ENCODE measurements around the gene GPAT2.
"Not testable (repeated sequence)": the region's sequence is repeated elsewhere in the genome, so short reads cannot be mapped to it uniquely, and the experiment has no call there.

The GPAT2 gene

DNA sequence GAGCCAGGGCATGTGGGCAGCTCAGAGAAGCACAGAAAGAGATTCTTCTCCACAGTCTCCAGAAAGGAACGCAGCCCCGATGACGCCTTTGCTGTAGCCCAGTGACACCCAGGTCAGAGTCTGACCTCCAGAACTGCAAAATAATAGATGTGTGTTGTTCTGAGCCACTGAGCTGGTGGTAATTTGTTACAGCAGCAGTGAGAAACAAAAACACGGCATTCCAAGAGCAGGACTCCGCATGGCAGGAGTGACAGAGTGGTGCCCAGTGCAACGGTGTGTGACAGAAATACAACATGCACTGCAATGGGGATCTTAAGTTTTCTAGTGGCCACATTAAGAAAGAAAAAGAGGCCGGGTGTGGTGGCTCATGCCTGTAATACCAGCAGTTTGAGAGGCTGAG, 18.7 kb upstream of the GPAT2 start:
- not testable (repeated sequence) for H3K27me3 ChIP-seq (ENCODE audit: control insufficient read depth in 1 of 2, insufficient read depth in 2 of 2, low read length in 2 of 2)

GRCh38 chr2:96052632-96053031, 17.9 kb upstream of the GPAT2 start:
- H3K27me3 ChIP-seq (ENCODE audit: control insufficient read depth in 1 of 2, insufficient read depth in 2 of 2, low read length in 2 of 2); H3K4me1 ChIP-seq (ENCODE audit: control insufficient read depth in 1 of 2, insufficient read depth in 2 of 2, low read length in 2 of 2); H3K9me3 ChIP-seq (ENCODE audit: control insufficient read depth in 1 of 2, low read length in 2 of 2); H3K36me3 ChIP-seq (ENCODE audit: control insufficient read depth in 1 of 2, insufficient read depth in 2 of 2, low read length in 2 of 2); H3K9ac ChIP-seq (ENCODE audit: low read depth in 1 of 2, low read length in 2 of 2); H3K4me3 ChIP-seq (ENCODE audit: low read depth in 1 of 2, low read length in 2 of 2); H3K27ac ChIP-seq (ENCODE audit: low read depth, low read length): not testable (repeated sequence)

More for the DNA sequence above, 18.7 kb upstream of the GPAT2 start:
- not testable (repeated sequence) for H3K9ac ChIP-seq (ENCODE audit: low read depth in 1 of 2, low read length in 2 of 2); H3K4me1 ChIP-seq (ENCODE audit: control insufficient read depth in 1 of 2, insufficient read depth in 2 of 2, low read length in 2 of 2); H3K27ac ChIP-seq (ENCODE audit: low read depth, low read length); H3K4me3 ChIP-seq (ENCODE audit: low read depth in 1 of 2, low read length in 2 of 2); H3K9me3 ChIP-seq (ENCODE audit: control insufficient read depth in 1 of 2, low read length in 2 of 2); H3K36me3 ChIP-seq (ENCODE audit: control insufficient read depth in 1 of 2, insufficient read depth in 2 of 2, low read length in 2 of 2)

DNA sequence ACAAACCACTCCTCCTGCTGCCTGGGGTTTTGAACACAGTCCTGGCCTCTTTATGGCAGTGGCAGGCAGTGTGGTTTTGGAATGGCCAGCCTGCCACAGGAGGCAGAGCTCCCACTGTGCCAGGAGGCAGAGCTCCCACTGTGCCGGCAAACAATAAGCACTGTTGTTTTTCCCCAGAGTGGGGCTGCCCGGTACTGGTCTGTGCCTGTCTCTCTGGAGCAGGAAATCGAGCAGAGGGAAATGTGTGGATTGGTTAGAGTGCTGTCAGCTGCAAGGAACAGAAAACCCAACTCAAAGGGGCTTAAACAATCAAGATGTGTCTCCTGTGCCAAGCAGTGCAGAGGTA, 15.2 kb upstream of the GPAT2 start:
- H3K9ac ChIP-seq (ENCODE audit: low read depth in 1 of 2, low read length in 2 of 2); H3K4me1 ChIP-seq (ENCODE audit: control insufficient read depth in 1 of 2, insufficient read depth in 2 of 2, low read length in 2 of 2); H3K4me3 ChIP-seq (ENCODE audit: low read depth in 1 of 2, low read length in 2 of 2); H3K27ac ChIP-seq (ENCODE audit: low read depth, low read length); H3K9me3 ChIP-seq (ENCODE audit: control insufficient read depth in 1 of 2, low read length in 2 of 2); H3K36me3 ChIP-seq (ENCODE audit: control insufficient read depth in 1 of 2, insufficient read depth in 2 of 2, low read length in 2 of 2); H3K27me3 ChIP-seq (ENCODE audit: control insufficient read depth in 1 of 2, insufficient read depth in 2 of 2, low read length in 2 of 2): not testable (repeated sequence)

DNA sequence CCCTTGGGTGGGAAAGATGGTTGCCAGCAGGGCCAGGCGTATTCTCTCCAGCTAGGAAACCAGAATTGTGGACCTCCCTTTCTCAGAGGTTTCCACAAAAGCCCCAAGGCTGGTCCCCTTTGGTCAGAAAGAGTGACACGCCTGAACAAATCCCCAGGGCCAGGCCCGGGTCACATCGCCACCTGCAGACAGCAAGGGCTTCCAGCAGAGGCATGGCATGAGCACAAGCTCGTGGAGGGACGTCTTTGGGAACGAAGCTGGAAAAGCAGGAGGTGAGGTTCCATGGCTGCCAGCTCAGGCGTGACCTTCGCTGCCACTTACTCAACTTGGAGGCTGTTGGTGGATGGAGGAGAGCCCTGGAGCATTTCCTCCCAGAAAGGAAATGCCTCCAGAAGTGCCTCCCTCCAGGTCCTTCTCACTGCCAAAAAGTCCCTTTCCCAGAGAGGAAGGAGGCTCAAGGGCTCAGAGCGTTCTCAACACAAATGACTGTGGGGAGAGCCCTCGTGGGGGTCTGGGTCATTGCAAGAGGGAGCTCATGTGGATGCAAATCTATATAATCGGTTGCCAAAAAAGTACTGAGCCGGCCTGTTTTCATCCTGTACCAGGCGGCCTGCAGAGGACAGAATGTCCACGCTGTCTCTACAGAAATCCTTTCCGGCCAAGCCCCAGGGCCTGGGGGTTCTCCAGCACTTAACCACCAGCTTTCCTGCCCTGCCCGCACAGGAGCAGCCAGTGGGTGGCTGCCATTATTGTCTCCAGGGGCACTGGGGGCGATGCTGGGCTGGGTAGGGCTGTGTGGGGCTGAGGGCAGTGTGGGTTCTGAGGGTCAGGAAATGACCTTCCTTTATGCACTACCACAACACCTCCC, 14.6 kb upstream of the GPAT2 start:
- H3K9me3 ChIP-seq (ENCODE audit: control insufficient read depth in 1 of 2, low read length in 2 of 2); H3K27ac ChIP-seq (ENCODE audit: low read depth, low read length); H3K36me3 ChIP-seq (ENCODE audit: control insufficient read depth in 1 of 2, insufficient read depth in 2 of 2, low read length in 2 of 2); H3K27me3 ChIP-seq (ENCODE audit: control insufficient read depth in 1 of 2, insufficient read depth in 2 of 2, low read length in 2 of 2); H3K4me1 ChIP-seq (ENCODE audit: control insufficient read depth in 1 of 2, insufficient read depth in 2 of 2, low read length in 2 of 2); H3K9ac ChIP-seq (ENCODE audit: low read depth in 1 of 2, low read length in 2 of 2); H3K4me3 ChIP-seq (ENCODE audit: low read depth in 1 of 2, low read length in 2 of 2): not testable (repeated sequence)

DNA sequence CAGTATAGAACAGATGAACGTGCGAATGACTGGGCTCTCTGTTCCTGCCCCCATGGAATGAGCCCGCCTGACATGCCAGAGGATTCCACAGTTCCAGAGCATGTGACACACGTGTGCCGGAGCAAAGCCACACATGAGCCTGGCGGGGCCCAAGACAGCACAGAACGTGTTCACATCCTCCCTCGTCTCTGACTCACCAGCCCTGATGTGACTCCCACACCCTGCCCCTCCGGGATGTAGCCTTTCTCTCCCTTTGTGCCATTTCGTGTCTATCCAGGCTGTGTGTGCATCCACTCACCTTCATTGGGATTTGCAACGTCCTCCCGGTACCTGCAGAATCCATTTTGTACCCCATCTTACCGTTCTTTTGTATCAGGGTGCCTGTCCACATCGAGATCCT, 838 bp upstream of the GPAT2 start:
- H3K9me3 ChIP-seq (ENCODE audit: control insufficient read depth in 1 of 2, low read length in 2 of 2); H3K27me3 ChIP-seq (ENCODE audit: control insufficient read depth in 1 of 2, insufficient read depth in 2 of 2, low read length in 2 of 2); H3K4me3 ChIP-seq (ENCODE audit: low read depth in 1 of 2, low read length in 2 of 2); H3K4me1 ChIP-seq (ENCODE audit: control insufficient read depth in 1 of 2, insufficient read depth in 2 of 2, low read length in 2 of 2); H3K36me3 ChIP-seq (ENCODE audit: control insufficient read depth in 1 of 2, insufficient read depth in 2 of 2, low read length in 2 of 2); H3K9ac ChIP-seq (ENCODE audit: low read depth in 1 of 2, low read length in 2 of 2); H3K27ac ChIP-seq (ENCODE audit: low read depth, low read length): not testable (repeated sequence)

- H3K9me3 ChIP-seq (ENCODE audit: control insufficient read depth in 1 of 2, low read length in 2 of 2); H3K36me3 ChIP-seq (ENCODE audit: control insufficient read depth in 1 of 2, insufficient read depth in 2 of 2, low read length in 2 of 2); H3K4me1 ChIP-seq (ENCODE audit: control insufficient read depth in 1 of 2, insufficient read depth in 2 of 2, low read length in 2 of 2); H3K9ac ChIP-seq (ENCODE audit: low read depth in 1 of 2, low read length in 2 of 2); H3K4me3 ChIP-seq (ENCODE audit: low read depth in 1 of 2, low read length in 2 of 2); H3K27ac ChIP-seq (ENCODE audit: low read depth, low read length); H3K27me3 ChIP-seq (ENCODE audit: control insufficient read depth in 1 of 2, insufficient read depth in 2 of 2, low read length in 2 of 2): not testable (repeated sequence)
These were observed 719 bp downstream of the GPAT2 start for GRCh38 chr2:96033997-96034396.

- H3K4me3 ChIP-seq (ENCODE audit: low read depth in 1 of 2, low read length in 2 of 2); H3K36me3 ChIP-seq (ENCODE audit: control insufficient read depth in 1 of 2, insufficient read depth in 2 of 2, low read length in 2 of 2); H3K9me3 ChIP-seq (ENCODE audit: control insufficient read depth in 1 of 2, low read length in 2 of 2); H3K9ac ChIP-seq (ENCODE audit: low read depth in 1 of 2, low read length in 2 of 2); H3K4me1 ChIP-seq (ENCODE audit: control insufficient read depth in 1 of 2, insufficient read depth in 2 of 2, low read length in 2 of 2); H3K27me3 ChIP-seq (ENCODE audit: control insufficient read depth in 1 of 2, insufficient read depth in 2 of 2, low read length in 2 of 2); H3K27ac ChIP-seq (ENCODE audit: low read depth, low read length): not testable (repeated sequence)
These were observed 6.9 kb downstream of the GPAT2 start for GRCh38 chr2:96027725-96028325.

DNA sequence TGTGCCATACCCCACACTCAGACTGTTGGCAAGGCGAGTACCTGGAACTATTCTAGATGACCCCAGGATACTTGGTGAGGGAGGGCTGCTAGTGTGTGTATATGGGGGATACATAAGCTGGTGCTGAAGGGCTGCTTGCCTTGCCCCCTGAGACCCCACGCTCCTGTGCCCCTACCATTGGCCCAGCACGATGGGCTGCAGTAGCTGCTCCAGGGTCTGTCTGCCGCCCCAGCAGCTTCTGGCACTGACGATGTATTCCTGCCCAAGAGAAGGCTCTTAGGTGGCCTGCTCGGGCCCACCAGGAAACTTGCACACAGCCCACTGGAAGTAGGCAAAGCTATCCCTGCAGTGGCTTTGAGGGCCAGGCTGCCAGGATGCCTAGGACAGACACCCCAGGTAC, 9.0 kb downstream of the GPAT2 start:
- H3K4me1 ChIP-seq (ENCODE audit: control insufficient read depth in 1 of 2, insufficient read depth in 2 of 2, low read length in 2 of 2); H3K4me3 ChIP-seq (ENCODE audit: low read depth in 1 of 2, low read length in 2 of 2); H3K27me3 ChIP-seq (ENCODE audit: control insufficient read depth in 1 of 2, insufficient read depth in 2 of 2, low read length in 2 of 2): not testable (repeated sequence)

GRCh38 chr2:96025194-96025492, 9.6 kb downstream of the GPAT2 start:
- no peak overlapping the region for H3K4me3 ChIP-seq (ENCODE audit: low read depth in 1 of 2, low read length in 2 of 2)
- no peaks in the 10 kb centered on the region for H3K36me3 ChIP-seq (ENCODE audit: control insufficient read depth in 1 of 2, insufficient read depth in 2 of 2, low read length in 2 of 2)
- no peaks in the 10 kb centered on the region for H3K27me3 ChIP-seq (ENCODE audit: control insufficient read depth in 1 of 2, insufficient read depth in 2 of 2, low read length in 2 of 2)
- H3K9ac ChIP-seq (ENCODE audit: low read depth in 1 of 2, low read length in 2 of 2): no peak overlapping the region
- H3K4me1 ChIP-seq (ENCODE audit: control insufficient read depth in 1 of 2, insufficient read depth in 2 of 2, low read length in 2 of 2): no peaks in the 10 kb centered on the region
- H3K27ac ChIP-seq (ENCODE audit: low read depth, low read length): no peak overlapping the region
- no peaks in the 10 kb centered on the region for H3K9me3 ChIP-seq (ENCODE audit: control insufficient read depth in 1 of 2, low read length in 2 of 2)

More for the DNA sequence above, 9.0 kb downstream of the GPAT2 start:
- H3K27ac ChIP-seq (ENCODE audit: low read depth, low read length); H3K36me3 ChIP-seq (ENCODE audit: control insufficient read depth in 1 of 2, insufficient read depth in 2 of 2, low read length in 2 of 2); H3K9me3 ChIP-seq (ENCODE audit: control insufficient read depth in 1 of 2, low read length in 2 of 2); H3K9ac ChIP-seq (ENCODE audit: low read depth in 1 of 2, low read length in 2 of 2): not testable (repeated sequence)

- Histone ChIP-seq H3K27ac (ENCODE audit: low read depth, low read length) (no peak overlapping the region), H3K27me3 (ENCODE audit: control insufficient read depth in 1 of 2, insufficient read depth in 2 of 2, low read length in 2 of 2) (no peaks in the 10 kb centered on the region), H3K4me1 (ENCODE audit: control insufficient read depth in 1 of 2, insufficient read depth in 2 of 2, low read length in 2 of 2) (no peaks in the 10 kb centered on the region), H3K36me3 (ENCODE audit: control insufficient read depth in 1 of 2, insufficient read depth in 2 of 2, low read length in 2 of 2) (no peaks in the 10 kb centered on the region), H3K4me3 (ENCODE audit: low read depth in 1 of 2, low read length in 2 of 2) (no peak overlapping the region), H3K9ac (ENCODE audit: low read depth in 1 of 2, low read length in 2 of 2) (no peak overlapping the region), H3K9me3 (ENCODE audit: control insufficient read depth in 1 of 2, low read length in 2 of 2) (no peaks in the 10 kb centered on the region)
These were observed 10.2 kb downstream of the GPAT2 start for GRCh38 chr2:96024336-96025193.

Measured in duodenal mucosa (tissue), 2 donors.